ENCODE results near the gene MTG2.
A peak's percentile ranks its signal among the peaks of the same experiment; 100 is the strongest.

Gene MTG2

DNA sequence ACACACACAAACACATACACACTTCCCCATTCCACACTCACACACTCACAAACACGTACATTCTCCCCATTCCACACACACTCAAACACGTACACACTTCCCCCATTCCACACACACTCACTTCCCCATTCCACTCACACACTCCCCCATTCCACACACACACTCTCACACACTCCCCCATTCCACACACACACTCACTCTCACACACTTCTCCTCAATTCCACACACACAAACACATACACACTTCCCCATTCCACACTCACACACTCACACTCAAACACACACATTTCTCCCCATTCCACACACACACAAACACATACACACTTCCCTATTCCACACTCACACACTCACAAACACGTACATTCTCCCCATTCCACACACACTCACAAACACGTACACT is 46.8 kb downstream of the MTG2 start:
- no peak overlapping the region for H3K27ac ChIP-seq (ENCODE audit: extremely low read depth, low read depth, low read length)
- POLR2A ChIA-PET: no interaction called here
- H3K4me1 ChIP-seq (ENCODE audit: control insufficient read depth, insufficient read depth, low read length): no peaks in the 10 kb centered on the region
- no peaks in the 10 kb centered on the region for H3K36me3 ChIP-seq (ENCODE audit: control insufficient read depth in 2 of 2, insufficient read depth in 1 of 2, low read length in 2 of 2)
- CTCF ChIA-PET: no interaction called here
- H3K4me3 ChIP-seq (ENCODE audit: low read depth, low read length): no peak overlapping the region
- TF ChIP-seq ZIC2 (tag by site-specific recombination; IDR thresholded peaks at IDR 0.05): 0 out of 2 replicates have a peak, but pooled peaks have one; percentile 3
- TF ChIP-seq ZNF426 (tag by site-specific recombination; IDR thresholded peaks at IDR 0.05): no peak
- TF ChIP-seq, protein P1, sequence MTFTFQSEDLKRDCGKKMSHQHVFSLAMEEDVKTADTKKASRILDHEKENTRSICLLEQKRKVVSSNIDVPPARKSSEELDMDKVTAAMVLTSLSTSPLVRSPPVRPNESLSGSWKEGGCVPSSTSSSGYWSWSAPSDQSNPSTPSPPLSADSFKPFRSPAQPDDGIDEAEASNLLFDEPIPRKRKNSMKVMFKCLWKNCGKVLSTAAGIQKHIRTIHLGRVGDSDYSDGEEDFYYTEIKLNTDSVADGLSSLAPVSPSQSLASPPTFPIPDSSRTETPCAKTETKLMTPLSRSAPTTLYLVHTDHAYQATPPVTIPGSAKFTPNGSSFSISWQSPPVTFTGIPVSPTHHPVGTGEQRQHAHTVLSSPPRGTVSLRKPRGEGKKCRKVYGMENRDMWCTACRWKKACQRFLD (tag by site-specific recombination; IDR thresholded peaks at IDR 0.05): 0 out of 2 replicates have a peak, but pooled peaks have one; percentile 17
- H3K9me3 ChIP-seq (ENCODE audit: control insufficient read depth, insufficient read depth, low read depth, low read length): no peaks in the 10 kb centered on the region

DNA sequence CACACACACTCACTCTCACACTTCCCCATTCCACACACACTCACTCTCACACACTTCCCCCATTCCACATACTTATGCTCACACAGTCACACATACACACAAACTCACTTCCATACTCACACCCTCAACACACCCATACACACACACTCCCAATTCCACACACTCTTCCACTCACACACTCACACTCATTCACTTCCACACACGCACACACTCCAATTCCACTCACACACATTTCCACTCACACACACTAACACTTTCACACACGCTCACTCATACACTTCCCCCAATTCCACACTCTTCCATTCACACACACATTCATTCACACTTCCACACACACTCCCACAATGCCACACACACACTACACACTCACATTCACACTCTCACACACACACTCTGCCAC is 47.4 kb downstream of the MTG2 start:
- Histone ChIP-seq H3K36me3 (ENCODE audit: control insufficient read depth in 2 of 2, insufficient read depth in 1 of 2, low read length in 2 of 2) (no peaks in the 10 kb centered on the region), H3K4me1 (ENCODE audit: control insufficient read depth, insufficient read depth, low read length) (no peaks in the 10 kb centered on the region), H3K9me3 (ENCODE audit: control insufficient read depth, insufficient read depth, low read depth, low read length) (no peaks in the 10 kb centered on the region), H3K27ac (ENCODE audit: extremely low read depth, low read depth, low read length) (no peak overlapping the region), H3K4me3 (ENCODE audit: low read depth, low read length) (no peak overlapping the region)
- ChIA-PET POLR2A (no interaction called here), CTCF (interaction anchor here (0.7 kb wide), 1 partner anchor 70 kb away, joined by 3 read pairs; no protein-coding TSS in a partner anchor)
- TF ChIP-seq PRDM1 (tag by site-specific recombination; IDR thresholded peaks at IDR 0.05) (peak; percentile 91), ZNF621 (tag by site-specific recombination; IDR thresholded peaks at IDR 0.05) (0 out of 2 replicates have a peak, but pooled peaks have one; percentile 24), ZNF785 (tag by site-specific recombination; IDR thresholded peaks at IDR 0.05) (0 out of 2 replicates have a peak, but pooled peaks have one; percentile 67), ZNF221 (tag by site-specific recombination; IDR thresholded peaks at IDR 0.05; ENCODE audit: borderline replicate concordance) (no peak), KLF16 (tag by site-specific recombination; IDR thresholded peaks at IDR 0.05) (no peak)
- TF ChIP-seq, protein P2, sequence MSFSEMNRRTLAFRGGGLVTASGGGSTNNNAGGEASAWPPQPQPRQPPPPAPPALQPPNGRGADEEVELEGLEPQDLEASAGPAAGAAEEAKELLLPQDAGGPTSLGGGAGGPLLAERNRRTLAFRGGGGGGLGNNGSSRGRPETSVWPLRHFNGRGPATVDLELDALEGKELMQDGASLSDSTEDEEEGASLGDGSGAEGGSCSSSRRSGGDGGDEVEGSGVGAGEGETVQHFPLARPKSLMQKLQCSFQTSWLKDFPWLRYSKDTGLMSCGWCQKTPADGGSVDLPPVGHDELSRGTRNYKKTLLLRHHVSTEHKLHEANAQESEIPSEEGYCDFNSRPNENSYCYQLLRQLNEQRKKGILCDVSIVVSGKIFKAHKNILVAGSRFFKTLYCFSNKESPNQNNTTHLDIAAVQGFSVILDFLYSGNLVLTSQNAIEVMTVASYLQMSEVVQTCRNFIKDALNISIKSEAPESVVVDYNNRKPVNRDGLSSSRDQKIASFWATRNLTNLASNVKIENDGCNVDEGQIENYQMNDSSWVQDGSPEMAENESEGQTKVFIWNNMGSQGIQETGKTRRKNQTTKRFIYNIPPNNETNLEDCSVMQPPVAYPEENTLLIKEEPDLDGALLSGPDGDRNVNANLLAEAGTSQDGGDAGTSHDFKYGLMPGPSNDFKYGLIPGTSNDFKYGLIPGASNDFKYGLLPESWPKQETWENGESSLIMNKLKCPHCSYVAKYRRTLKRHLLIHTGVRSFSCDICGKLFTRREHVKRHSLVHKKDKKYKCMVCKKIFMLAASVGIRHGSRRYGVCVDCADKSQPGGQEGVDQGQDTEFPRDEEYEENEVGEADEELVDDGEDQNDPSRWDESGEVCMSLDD (tag by site-specific recombination; IDR thresholded peaks at IDR 0.05): 0 out of 2 replicates have a peak, but pooled peaks have one; percentile 17
- TF ChIP-seq, protein P3, sequence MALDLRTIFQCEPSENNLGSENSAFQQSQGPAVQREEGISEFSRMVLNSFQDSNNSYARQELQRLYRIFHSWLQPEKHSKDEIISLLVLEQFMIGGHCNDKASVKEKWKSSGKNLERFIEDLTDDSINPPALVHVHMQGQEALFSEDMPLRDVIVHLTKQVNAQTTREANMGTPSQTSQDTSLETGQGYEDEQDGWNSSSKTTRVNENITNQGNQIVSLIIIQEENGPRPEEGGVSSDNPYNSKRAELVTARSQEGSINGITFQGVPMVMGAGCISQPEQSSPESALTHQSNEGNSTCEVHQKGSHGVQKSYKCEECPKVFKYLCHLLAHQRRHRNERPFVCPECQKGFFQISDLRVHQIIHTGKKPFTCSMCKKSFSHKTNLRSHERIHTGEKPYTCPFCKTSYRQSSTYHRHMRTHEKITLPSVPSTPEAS (tag by site-specific recombination; IDR thresholded peaks at IDR 0.05): peak; percentile 68; the same call in 1 of the 2 replicates

DNA sequence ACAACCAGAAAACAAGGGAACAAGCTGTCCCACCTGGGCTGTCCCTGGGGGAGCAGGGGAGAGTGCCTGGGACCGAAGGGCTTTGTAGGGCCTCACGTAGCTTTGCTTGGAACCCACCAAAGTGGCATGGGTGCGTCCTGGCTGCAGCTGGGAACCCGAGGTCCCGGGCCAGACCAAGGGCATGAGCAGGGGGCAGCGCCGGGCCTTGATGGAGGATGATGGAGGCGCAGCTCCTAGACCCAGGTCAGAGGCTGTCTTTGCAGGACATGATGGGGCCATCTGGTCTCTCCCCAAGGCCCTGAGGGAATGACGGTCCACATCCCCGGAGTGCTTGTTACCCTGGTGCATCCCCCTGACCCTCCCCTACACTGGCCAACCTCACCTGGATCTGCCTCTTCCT is 47.9 kb downstream of the MTG2 start:
- ChIA-PET POLR2A (no interaction called here), CTCF (interaction anchor here (0.7 kb wide), 1 partner anchor 69 kb away, joined by 3 read pairs; no protein-coding TSS in a partner anchor)
- Histone ChIP-seq H3K4me1 (ENCODE audit: control insufficient read depth, insufficient read depth, low read length) (no peaks in the 10 kb centered on the region), H3K27ac (ENCODE audit: extremely low read depth, low read depth, low read length) (no peak overlapping the region), H3K36me3 (ENCODE audit: control insufficient read depth in 2 of 2, insufficient read depth in 1 of 2, low read length in 2 of 2) (no peaks in the 10 kb centered on the region), H3K9me3 (ENCODE audit: control insufficient read depth, insufficient read depth, low read depth, low read length) (no peaks in the 10 kb centered on the region), H3K4me3 (ENCODE audit: low read depth, low read length) (no peak overlapping the region)
- TF ChIP-seq ZNF335 (tag by site-specific recombination; conservative IDR thresholded peaks at IDR 0.05) (no peak), ZFP41 (tag by site-specific recombination; IDR thresholded peaks at IDR 0.05; ENCODE audit: borderline replicate concordance) (no peak), ZNF138 (tag by site-specific recombination; IDR thresholded peaks at IDR 0.05; ENCODE audit: borderline replicate concordance) (no peak), ZEB2 (tag by site-specific recombination; IDR thresholded peaks at IDR 0.05) (no peak), ZNF623 (tag by site-specific recombination; IDR thresholded peaks at IDR 0.05) (no peak), GLIS1 (tag by site-specific recombination; IDR thresholded peaks at IDR 0.05) (no peak), ZNF837 (tag by site-specific recombination; IDR thresholded peaks at IDR 0.05) (0 out of 2 replicates have a peak, but pooled peaks have one; percentile 23), ZNF792 (tag by site-specific recombination; IDR thresholded peaks at IDR 0.05) (no peak), ZNF146 (tag by site-specific recombination; IDR thresholded peaks at IDR 0.05) (no peak), ZNF521 (tag by site-specific recombination; IDR thresholded peaks at IDR 0.05) (no peak), ZBTB20 (tag by site-specific recombination; IDR thresholded peaks at IDR 0.05) (no peak)
- TF ChIP-seq, protein P4, sequence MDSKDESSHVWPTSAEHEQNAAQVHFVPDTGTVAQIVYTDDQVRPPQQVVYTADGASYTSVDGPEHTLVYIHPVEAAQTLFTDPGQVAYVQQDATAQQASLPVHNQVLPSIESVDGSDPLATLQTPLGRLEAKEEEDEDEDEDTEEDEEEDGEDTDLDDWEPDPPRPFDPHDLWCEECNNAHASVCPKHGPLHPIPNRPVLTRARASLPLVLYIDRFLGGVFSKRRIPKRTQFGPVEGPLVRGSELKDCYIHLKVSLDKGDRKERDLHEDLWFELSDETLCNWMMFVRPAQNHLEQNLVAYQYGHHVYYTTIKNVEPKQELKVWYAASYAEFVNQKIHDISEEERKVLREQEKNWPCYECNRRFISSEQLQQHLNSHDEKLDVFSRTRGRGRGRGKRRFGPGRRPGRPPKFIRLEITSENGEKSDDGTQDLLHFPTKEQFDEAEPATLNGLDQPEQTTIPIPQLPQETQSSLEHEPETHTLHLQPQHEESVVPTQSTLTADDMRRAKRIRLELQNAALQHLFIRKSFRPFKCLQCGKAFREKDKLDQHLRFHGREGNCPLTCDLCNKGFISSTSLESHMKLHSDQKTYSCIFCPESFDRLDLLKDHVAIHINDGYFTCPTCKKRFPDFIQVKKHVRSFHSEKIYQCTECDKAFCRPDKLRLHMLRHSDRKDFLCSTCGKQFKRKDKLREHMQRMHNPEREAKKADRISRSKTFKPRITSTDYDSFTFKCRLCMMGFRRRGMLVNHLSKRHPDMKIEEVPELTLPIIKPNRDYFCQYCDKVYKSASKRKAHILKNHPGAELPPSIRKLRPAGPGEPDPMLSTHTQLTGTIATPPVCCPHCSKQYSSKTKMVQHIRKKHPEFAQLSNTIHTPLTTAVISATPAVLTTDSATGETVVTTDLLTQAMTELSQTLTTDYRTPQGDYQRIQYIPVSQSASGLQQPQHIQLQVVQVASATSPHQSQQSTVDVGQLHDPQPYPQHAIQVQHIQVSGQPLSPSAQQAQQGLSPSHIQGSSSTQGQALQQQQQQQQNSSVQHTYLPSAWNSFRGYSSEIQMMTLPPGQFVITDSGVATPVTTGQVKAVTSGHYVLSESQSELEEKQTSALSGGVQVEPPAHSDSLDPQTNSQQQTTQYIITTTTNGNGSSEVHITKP (tag by site-specific recombination; IDR thresholded peaks at IDR 0.05): 0 out of 2 replicates have a peak, but pooled peaks have one; percentile 11
